HG03442 (cell line): ENCODE data around the gene C16orf87.

ENCODE experiments used
- ATAC-seq: cut with Tn5 transposase; IDR thresholded peaks from one replicate; pipeline ENCODE4 v1.9.1; 2021; ENCODE audit warnings: mild to moderate bottlenecking, moderate library complexity; ENCODE audit not compliant: unreplicated experiment

C16orf87 gene

GRCh38 chr16:46844771-46845170, 13.8 kb upstream of the C16orf87 start:
- ATAC-seq = no peak

- ATAC-seq = no peak
Measured at GRCh38 chr16:46843898-46844642, 13.1 kb upstream of the C16orf87 start.

DNA sequence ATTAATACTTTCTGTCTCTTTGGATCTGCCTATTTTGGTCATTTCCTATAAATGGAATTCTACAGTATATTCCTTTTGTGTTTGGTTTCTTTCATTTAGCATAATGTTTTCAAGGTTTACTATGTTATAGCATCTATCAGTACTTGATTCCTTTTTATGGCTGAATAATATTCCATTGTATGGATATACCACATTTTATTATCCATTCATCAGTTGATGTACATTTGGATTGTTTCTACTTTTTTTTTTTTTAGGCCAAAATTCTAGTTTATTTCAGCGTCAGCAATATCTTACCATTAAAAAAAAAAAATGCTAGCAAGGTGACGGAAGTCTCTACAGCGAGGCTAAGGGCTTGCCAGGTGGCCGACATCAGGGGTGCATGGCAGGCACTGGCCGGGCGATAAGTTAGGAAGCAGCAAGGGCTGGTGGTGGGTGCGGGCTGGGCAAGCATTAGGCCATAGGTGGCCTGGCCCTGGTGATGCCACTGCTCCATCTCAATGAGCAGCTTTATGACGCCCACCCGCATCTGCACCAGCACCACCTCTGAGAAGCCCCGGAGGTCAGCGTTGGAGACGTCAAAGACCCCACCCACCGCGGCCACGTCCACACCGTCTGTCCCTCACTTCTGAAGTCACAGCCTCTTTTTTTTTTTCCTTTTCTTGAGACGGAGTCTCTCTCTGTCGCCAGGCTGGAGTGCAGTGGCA, 11.4 kb upstream of the C16orf87 start:
- no peak for ATAC-seq

- no peak for ATAC-seq
Measured at GRCh38 chr16:46839986-46840443, 9.0 kb upstream of the C16orf87 start.

DNA sequence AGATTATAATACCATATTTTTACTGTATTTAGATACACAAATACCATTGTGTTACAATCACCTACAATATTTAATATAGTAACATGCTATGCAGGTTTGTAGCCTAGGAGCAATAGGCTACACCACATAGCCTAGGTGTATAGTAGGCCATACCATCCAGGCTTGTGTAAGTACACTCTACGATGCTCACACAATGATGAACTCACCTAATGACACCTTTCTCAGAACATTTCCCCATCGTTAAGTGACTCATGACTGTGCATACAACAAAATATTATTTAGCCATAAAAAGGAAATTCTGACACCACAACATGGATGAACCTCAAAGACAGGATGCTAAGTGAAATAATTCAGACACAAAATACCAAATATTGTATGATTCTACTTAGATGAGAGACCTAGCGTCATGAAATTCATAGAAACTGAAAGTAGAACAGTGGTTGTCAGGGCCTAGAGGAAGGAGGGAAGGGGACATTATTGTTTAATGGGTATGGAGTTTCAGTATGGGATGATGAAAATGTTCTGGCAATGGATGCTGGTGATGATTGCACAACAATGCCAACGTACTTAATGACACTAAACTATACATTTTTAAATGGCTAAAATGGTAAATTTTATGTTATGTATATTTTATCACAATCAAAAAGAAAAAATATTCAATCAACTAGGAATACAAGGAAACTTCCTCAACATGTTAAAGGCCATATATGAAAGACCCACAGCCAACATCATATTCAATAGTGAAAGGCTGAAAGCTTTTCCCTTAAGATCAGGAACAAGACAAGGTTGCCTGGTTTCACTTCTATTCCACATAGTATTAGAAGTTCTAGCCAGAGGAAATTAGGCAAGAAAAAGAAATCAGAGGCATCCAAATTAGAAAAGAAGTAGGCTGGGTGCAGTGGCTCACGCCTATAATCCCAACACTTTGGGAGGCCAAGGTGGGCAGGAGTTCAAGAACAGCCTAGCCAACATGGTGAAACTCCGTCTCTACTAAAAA, 5.9 kb upstream of the C16orf87 start:
- no peak for ATAC-seq

DNA sequence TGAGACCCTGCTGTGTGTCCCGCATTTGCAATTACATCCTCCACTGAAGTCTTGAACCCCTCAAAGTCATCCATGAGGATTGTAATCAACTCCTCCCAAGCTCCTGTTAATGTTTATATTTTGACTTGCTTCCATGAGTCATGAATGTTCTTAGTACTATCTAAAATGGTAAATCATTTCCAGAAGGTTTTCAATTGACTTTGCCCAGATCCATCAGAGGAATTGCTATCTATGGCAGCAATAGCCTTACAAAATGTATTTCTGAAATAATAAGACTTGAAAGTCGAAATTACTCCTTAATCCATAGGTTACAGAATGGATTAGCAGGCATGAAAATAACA, 2.5 kb upstream of the C16orf87 start:
- ATAC-seq = no peak

DNA sequence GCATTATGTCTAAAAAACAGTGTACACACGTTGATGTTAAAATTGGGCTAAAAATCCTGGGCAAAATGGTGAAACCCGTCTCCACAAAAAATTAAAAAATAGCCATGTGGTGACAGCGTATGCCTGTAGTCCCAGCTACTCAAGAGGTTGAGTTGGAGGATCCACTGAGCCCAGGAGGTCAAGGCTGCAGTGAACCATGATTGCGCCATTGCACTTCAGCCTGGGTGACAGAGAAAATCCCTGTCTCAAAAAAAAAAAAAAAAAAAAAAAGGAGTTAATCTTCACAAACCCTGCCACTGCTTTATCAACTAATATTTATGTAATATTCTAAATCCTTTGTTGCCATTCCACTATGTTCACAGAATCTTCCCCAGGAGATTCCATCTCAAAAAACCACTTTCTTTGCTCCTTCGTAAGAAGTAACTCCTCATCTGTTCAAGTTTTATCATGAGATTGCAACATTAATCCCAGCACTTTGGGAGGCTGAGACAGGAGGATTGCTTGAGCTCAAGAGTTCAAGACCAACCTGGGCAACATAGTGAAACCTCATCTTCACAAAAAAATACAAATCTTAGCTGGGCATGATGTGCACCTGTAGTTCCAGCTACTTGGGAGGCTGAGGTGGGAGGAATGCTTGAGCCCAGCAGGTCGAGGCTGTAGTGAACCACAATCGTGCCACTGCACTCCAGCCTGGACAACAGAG, 1.9 kb upstream of the C16orf87 start:
- ATAC-seq = no peak

DNA sequence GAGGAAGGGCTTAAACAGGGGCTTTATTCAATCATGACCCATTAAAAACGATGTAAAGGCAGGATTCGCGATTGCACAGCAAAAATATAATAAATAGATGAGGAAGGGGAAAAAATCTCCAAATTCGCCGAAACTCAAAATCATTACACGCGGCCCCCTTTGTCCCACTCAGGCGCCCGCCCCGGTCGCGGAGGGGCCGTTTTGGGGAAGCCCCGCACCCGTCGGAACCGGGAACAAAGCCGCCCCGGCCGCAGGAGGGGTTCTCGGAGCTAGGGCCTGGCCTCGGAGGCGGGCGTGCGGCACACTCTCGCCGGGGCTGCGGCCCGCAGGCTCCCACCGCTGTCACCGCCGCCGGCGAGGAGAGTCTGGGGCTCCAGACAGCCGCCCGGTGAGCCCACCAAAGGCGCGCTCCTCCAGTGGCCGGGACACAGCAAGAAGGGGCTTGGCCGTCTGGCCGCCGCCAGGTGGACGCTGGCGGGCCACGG, 521 bp downstream of the C16orf87 start:
- ATAC-seq = peak; percentile 12

DNA sequence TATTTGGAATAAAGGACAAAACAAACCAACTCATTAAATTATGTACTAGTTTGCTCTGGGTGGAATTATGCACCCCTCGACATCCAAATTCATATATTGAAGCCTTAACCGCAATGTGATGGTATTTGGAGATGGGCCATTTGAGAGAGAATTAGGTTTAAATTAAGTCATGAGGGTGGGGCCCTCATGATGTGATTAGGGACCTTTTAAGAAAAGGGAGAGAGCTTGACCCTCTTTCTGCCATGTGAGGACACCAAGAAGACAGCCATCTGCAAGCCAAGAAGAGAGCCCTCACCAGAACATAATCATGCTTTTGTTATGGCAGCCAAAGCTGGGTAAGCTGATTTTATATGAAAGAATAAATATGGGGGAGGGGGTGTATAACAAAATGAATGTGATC, 2.0 kb downstream of the C16orf87 start:
- no peak for ATAC-seq

DNA sequence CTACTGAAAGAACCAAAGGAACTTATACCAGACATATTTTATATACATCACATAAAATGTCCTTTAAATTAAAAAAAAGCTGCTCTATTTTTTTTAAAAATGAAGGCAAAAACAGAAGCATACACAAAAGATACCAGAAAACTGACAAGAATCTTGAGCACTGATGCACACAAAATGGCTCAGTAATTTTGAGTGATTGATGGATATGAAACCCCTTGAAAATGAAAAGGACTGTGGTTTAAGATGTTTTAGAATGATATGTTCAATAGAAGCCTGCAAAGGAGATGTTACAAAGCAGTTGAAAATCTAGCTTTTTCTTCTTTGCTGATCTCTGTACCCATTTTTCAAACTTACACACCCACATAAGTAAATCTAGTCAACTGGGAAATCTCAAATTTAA, 2.7 kb downstream of the C16orf87 start:
- ATAC-seq = no peak

GRCh38 chr16:46826631-46827030, 4.3 kb downstream of the C16orf87 start:
- ATAC-seq = no peak

- ATAC-seq = peak; percentile 91
Measured at GRCh38 chr16:46822270-46822669, 8.7 kb downstream of the C16orf87 start.

GRCh38 chr16:46817961-46818360, 13.0 kb downstream of the C16orf87 start:
- no peak for ATAC-seq

DNA sequence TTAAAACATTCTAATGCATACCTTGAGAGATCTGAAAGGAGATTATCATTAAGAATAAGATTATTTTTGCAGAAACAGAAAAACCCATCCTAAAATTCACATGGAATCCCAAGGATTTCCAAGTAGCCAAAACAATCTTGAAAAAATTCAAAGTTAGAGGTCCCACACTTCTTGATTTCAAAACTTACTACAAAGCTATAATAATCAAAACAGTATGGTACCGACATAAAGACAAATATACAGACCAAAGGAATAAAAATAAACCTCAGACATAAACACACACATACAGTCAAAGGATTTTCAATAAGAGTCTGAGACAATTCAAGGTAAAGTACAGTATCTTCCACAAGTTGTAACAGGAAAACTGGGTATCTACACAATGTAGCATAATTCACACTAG, 16.2 kb downstream of the C16orf87 start:
- no peak for ATAC-seq

DNA sequence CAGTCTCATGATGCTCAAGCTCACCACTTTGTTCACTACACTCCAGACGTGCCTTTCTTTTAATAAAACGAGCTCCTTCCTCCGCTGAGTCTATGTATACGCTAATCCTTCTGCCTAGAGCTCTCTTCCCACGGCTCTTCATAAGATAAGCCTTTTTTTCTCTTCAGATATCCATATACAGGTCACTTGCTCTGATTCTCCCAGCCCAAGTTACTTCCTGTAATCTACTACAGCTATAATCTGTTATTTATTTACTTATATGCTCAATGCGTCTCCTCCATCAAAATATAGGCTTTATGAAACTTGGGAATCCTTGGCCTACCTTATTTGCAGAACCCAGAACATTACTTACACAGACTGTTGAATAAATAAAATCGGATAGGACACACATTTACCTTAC, 17.4 kb downstream of the C16orf87 start:
- ATAC-seq = no peak

- no peak for ATAC-seq
Measured at GRCh38 chr16:46812781-46813540, 18.0 kb downstream of the C16orf87 start.

- ATAC-seq = no peak
Measured at GRCh38 chr16:46811682-46812081, 19.3 kb downstream of the C16orf87 start.

DNA sequence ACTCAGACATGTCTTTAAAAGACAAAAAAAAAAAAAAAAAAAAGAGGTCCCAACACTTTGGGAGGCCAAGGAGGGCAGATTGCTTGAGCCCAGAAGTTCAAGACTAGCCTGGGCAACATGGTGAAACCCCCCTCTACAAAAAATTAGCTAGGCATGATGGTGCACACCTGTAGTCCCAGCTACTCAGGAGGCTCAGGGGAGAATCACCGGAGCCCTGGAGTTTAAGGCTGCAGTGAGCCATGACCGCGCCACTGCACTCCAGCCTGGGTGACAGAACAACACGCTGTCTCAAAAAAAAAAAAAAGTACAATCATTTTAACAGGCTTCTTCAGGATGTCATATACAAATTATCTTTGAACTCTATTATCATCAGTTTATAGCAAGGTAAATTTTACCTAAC, 22.0 kb downstream of the C16orf87 start:
- peak; percentile 74 for ATAC-seq

GRCh38 chr16:46807336-46807735, 23.6 kb downstream of the C16orf87 start:
- ATAC-seq = no peak

DNA sequence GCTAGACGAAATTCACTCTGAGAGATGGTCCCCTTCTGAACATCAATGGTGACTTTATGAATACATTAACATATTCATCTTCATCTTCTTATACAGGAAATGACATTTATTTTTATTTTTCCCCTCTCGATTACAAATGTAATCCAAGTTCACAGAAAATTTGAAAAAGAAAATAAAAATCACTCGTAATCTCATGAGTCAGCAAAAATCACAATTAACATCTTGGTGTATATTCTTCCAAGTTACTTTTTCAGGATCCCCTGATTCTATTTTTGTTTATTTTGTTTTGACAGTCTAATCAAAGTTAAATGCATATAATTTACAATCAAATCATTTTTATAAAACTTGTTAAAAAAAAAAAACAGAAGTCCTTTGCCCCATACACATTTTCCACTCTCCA, 27.6 kb downstream of the C16orf87 start:
- no peak for ATAC-seq
